HG03520 (cell line): ENCODE data around the gene ATG9B.

Experiments
- ATAC-seq: cut with Tn5 transposase; IDR thresholded peaks from one replicate; pipeline ENCODE4 v1.9.1; 2021; ENCODE audit warnings: mild to moderate bottlenecking, moderate library complexity; ENCODE audit not compliant: unreplicated experiment

The ATG9B gene

DNA sequence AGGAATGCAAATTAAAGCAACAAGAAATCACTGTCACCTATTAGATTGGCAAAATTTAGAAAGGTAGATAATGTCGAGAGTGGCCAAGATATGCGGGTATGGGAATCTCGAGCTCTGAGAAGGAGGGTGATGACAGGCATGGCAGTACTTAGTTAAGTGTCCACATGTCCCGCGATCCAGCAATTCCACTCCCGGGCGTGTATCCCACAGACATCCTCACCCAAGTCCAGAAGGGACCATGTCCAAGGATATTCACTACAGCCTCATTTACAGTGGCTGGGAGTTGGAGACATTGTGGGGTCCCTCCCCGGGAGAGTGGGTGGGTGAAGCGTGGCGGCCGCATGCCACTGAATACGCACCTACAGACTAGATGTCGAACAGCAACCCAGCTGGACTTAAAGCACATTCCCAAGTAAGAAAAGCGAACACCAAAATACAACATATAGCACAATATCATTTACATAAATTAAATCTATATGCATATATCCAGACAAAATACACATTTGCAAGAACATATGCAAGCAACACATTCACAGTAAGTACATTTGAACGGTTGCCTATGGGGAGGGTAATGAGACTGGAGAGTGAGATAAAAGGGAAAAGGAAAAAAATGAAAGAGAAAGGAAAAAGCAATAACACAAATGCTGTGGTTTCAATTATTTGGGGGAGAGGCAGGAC is 56.1 kb downstream of the ATG9B start:
- ATAC-seq = no peak

DNA sequence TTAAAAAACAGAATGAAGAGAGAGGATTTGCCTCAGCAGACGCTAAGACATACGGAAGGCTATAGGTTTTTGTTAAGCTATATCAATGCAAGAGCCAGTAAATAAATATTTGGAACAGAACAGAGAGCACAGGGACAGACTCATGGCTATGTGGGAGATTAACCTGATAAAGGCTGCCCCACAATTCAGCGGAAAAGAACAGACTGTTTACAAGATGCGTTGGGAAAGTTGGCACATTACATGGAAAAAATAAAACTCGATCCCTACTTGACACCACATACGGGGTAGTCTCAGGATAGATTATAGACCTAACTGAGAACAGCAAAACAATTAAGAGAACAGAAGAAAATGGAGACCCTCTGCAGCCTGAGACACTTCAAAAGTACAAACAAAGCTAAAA is 56.9 kb downstream of the ATG9B start:
- ATAC-seq = no peak

DNA sequence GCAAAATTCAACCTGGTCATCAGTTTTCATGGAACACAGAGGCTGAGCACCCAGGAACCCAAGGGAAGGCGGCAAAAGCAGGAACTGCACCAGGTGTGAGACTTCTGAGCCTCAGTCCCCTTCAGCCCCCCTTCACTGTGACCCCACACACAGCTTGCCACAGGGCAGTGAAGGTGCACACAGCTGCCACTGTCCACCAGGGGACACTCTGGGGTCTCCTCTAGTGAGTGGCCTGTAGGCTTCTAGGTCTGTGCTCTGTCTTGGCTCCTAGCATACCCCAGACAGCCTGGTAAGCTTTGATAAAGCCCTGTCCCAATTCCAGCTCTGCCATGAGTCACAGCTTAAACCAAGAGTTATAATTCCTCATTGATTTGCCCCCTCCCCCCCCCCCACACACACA is 58.3 kb downstream of the ATG9B start:
- ATAC-seq = no peak

DNA sequence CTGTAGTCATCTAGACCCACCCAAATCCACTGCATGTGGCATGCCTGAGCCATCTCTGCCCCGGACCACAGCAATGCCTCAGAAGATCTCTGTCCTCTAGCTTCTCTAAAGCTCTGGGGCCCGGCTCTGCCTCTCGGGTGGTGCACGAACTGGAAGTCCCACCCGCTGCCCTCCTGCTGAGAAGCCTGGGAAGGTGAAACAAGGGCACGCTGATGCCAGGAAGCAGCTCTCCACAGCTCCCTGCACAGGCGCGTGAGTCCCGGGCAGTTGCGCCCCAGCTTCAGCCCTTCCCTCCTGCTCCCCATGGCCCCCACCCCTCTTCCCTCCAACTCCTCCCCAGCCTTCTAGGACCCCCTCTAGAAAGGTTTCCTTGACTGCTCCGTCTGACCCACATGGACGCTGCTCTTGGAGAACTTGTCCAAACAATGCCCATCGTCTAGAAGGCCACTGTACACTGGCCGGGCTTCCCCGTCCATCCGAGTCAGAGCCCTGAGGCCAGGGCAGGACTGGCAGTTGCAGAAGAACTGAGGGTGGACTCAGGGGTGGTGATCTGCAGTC is 58.9 kb downstream of the ATG9B start:
- ATAC-seq = no peak
